Measurements from ENCODE around the gene LRP10.
A peak's percentile ranks its signal among the peaks of the same experiment; 100 is the strongest.
"Not testable (repeated sequence)": the region's sequence is repeated elsewhere in the genome, so short reads cannot be mapped to it uniquely, and the experiment has no call there.

Gene LRP10

DNA sequence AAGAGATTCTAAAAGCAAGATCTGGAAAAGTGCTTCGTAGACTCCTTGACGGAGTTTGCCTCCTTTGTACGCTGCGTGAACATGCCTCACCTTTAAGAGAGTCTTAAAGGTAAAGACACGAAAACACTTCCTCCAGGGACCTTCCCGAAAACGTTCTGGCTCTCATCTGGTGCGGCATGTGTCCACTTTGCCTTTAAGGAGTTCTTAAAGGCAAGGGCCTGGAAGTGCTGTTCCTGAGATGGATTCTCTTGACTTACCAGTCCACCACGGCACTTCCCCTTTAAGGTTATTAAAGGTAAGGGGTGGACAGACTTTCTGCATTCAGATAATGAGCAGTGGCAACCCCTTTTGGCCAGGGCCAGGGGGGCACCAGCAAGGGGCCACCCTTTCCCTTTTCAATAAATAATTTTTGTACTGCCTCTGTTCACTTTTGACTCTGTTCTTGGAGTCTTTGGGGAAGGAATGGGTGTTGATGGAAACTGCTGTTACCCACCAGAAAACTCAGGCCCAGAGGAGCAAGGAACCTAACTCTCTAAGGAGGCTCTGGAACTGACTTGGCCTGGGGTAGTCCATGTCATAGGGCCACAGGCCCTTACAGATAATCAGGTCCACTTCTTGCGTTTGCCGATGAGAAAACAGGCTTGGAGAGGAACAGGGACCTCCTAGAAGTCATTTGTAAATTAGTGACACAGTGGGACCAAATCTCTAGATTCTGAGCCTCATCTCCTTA, 15.9 kb downstream of the LRP10 start:
- peak; percentile 50 for DNase-seq (ENCODE audit: low spot score)

DNA sequence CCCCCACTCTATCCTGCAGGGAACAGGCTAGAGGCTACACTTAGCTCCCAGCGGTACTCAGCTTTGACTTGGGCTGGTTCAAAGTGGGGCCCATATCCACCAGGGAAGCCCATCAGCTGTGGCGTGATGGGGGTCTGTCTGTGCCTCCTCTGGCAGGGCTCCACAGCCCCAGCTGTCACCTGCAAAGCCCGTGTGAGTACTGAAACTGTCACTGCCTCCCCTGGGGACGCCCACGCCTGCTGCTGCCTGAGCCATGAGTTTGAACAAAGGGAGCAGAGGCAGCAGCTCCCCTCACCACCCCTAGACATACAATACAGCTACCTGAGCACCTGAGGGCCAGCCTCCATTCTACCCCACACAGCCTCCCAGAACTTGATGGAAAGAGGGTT, 16.4 kb downstream of the LRP10 start:
- no peak for DNase-seq (ENCODE audit: low spot score)

DNA sequence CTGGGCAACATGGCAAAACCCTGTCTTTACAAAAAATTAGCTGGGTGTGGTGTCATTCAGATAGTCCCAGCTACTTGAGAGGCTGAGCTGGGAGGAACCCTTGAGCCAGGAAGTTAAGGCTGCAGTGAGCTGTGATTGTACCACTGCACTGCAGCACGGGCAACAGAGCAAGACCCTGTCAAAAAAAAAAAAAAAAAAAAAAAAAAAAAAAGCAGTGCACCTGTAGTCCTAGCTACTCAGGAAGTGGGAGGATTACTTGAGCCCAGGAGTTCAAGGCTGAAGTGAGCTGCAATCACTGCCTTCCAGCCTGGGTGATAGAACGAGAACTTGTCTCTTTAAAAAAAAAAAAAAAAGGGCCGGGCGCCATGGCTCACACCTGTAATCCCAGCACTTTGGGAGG, 17.1 kb downstream of the LRP10 start:
- no peak for DNase-seq (ENCODE audit: low spot score)

DNA sequence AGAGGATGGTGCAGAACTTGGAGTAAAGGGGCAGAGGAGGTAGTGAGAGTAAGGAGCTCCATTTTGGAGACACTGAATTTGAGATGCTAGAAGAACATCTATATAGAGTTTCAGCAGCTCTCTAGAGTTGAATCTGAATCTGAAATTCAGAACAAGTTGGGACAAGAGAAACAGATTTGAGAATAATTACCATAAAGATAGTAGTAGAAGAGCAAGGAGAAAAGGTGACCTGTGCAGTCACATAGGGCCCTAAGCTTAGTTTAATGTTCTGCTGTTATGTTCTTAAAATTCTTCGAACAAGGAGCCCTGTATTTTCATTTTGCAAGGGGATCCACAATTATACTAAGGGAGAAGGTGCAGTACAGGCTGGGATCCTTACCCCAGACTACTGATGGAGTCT, 18.9 kb downstream of the LRP10 start:
- no peak for DNase-seq (ENCODE audit: low spot score)

DNA sequence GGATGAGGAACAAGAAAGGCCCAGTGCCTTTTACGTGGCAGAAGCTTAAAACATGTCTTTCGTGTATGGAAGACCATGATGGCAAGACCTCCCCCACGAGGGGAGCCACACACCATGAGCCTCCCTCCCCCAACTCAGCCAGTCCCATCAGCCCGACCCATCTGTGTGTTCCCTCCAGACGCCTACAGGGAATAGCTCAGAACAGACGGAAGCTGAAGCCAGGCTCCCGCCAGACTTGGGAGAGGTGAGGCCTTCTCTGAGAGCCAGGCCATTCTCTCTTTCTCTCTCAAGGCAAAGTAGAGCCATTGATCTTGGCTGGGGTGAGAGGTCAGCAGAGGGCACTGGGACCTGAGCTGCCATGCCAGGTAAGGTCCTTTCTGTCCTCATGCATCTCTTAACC, 20.9 kb downstream of the LRP10 start:
- no peak for DNase-seq (ENCODE audit: low spot score)

DNA sequence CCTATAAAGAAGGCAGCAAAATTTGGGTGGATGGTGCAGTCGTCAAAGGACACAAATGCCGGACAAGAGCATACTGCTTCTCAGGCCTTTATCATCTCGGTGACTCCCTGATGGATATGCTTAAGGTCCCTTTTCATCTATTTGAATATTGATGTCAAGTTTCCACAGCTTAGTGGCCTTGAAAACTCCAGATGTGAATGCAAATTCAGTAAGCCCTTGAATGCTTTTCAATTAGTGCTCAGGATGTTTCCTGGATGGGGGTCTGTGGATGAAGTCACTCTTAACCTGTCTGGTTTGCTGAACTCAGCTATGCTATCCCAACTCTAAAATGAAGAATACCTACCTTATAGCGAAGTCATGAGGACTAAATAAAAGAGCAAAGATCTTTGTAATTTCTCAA, 22.2 kb downstream of the LRP10 start:
- DNase-seq (ENCODE audit: low spot score), result no peak

DNA sequence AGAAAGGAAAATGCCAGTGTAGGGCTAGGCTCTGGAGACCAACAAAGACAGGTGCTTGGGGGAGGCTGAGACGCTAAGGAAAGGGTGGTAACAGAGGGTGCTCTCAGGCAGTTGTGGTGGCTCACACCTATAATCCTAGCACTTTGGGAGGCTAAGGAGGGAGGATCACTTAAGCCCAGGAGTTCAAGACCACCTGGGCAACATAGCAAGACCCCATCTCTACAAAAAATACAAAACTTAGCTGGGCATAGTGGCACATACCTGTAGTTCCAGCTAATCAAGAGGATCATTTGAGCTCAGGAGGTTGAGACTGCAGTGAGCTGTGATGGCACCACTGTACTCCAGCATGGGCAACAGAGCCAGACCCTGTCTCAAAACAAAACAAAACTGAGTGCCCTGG, 23.9 kb downstream of the LRP10 start:
- DNase-seq (ENCODE audit: low spot score), result no peak

DNA sequence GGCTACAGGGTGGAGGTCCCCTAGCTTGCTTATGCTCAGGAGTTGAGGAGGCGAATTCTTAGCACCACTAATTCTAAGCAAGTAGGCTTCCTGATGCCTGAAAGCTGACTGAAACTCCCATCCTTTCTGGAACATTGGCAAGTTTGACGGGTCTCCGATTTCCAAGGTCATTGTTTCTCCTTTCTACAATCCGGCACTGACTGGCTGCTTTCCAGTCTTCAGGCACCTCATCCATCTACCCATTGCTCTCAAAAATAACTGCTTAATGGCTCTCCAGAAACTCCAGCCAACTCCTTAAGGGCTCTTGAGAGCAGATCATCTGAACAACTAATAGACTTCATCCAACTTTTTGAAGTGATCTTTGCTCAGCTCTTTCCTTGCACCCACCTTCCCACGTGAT, 24.8 kb downstream of the LRP10 start:
- no peak for DNase-seq (ENCODE audit: low spot score)

DNA sequence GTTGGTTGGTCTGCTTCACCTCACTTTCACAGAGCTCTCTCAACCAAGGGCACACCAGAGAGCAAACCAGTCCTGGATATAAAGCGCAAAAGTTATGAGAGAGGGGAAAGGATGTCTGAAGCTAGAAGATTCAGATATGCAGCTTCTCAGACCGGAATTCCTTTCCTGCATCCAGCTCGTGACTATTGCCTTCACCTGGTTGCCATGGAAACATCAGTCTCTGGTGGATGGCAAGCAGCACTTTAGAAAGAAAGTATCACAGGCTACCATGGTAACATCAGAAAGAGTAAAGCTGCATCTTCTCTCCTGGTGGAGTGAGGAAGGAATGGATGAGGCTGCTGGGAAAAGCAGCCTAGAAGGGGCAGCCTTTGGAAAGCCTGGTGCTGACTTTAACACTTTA, 25.2 kb downstream of the LRP10 start:
- DNase-seq (ENCODE audit: low spot score), result no peak

DNA sequence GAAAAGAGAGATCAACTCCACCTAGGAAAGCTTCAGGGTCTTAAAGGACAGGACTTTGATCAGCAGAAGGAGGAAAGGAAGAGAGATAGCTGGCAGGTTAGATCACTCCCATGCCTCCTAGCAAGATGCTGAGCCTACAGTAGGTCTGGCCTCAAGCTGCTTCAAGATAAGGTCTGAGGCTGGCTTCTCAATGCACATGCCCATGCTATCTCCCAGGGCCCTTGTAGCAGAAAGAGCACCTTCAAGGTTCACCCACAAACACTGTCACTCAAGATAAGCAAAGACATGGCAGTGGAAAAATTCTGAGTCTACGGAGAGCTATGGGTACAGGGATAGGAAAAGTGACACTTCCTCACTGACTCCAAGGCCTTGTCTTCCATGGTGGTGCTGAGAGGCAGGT, 25.8 kb downstream of the LRP10 start:
- no peak for DNase-seq (ENCODE audit: low spot score)

DNA sequence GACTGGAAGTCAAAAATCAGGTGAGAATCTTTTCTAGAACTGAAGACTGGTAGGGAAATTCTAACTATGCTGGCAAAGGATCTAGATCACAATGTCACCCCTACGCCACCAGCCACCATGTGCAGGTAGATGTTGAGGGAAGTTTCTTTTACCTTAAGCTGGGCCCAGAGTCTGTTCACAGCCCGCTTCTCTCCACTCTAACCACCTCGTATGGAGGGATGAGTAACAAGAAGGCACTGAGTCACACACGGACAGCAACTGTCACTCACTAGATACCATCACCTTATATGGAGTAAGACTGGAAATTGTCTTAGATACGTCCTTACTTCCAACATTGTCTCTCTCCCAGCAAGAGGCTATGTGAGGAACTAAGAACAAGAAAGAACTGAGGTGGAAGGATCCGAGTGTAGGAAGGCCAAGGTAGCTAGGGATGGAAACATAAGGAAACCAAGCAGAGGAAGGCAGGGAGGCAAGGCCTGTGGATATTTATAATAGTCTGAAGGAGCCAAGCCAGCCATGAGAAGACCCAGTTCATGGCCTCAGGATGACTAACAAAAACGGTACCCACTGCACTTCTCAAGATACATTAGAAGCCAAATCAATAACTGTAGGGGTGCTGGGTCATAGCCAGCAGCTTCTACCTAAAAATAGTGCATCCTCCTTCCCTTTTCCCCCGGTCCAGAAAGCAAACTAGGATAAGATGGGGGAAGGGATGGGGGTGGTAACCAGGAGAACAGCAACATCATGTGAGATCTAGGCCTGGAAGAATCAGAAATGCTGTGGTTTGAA, 27.0 kb downstream of the LRP10 start:
- DNase-seq (ENCODE audit: low spot score), result peak; percentile 80

DNA sequence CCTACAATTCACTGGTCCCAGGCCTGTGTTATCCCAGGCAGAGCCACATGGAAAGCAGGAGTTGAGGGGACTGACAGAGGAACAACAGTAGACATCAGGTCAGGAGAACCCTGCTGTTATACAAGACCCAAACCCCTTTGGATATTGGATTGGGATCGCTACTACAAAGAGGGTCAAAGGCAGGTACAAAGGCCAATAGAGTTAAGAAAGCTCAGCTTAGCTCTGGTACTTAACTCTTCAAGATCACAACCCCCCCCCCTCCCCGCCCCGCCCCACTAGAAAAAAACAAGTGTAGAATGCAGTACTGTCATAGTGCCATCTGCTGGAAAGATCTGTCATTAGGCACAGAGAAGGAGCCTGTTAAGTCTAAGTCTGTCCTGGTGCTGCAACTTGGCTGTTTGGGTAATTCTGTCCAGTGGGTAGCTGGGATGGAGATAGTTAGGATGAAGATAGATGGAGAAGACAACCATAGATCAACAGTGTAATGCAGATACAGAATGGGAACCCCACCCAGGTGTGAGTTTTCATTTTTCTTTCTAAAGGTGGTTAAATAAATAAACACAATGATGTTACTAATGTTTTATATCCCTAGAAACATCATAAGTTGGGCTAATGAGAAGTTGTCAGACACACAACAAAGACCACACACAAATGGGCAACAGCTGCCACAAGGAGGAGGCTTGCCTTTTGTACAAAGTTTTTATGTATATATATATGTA, 28.7 kb downstream of the LRP10 start:
- DNase-seq (ENCODE audit: low spot score), result peak; percentile 82

DNA sequence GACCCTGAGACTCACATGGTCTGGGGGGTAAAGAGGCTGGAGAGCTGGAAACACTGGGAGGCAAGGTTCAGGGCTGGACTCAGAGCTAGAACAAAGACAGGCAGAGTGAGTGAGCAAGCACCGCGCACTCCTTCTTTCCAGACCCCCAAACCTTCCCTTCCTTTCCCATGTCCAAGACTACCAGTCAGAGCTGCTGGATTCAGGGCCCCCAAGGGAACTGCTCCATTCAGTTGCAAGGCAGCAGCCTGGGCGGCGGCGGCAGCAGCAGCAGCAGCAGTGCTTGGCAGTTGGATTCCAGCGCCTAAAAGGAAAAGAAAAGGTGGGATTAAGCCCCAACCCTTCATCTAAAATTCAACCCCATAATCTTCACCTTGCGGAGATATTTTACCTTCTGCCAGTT, 30.3 kb downstream of the LRP10 start:
- no peak for DNase-seq (ENCODE audit: low spot score)

DNA sequence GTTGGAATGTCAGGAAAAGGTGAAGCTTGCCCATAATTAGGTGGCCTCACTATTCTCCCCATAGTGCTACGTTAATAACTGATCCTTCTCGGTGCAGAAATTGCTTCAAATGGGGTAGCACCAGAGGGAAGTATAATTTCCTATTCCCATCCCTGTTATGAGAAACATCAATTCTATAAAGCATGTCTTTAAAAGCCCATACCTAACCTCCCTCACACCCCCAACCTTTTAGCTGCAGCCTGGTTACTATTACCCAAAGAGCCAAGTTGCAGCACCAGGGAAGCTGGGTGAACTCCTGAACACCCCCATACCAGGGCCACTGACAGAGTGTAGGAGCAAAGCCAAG, 32.2 kb downstream of the LRP10 start:
- DNase-seq (ENCODE audit: low spot score), result no peak

DNA sequence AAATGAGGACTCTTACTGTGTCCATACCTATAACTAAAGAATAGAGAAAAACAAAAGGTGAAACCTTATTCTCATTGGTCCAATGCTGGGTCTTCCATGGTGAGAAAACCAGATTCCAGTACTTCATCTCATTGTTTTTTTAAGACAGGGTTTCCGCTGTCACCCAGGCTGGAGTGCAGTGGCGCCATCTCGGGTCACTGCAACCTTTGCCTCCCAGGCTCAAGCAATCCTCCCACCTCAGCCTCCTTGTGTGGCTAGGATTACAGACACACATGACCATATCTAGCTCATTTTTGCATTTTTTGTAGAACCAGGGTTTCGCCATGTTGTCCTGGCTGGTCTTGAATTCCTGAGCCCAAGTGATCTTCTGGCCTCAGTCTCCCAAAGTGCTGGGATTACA, 34.1 kb downstream of the LRP10 start:
- DNase-seq (ENCODE audit: low spot score), result no peak

DNA sequence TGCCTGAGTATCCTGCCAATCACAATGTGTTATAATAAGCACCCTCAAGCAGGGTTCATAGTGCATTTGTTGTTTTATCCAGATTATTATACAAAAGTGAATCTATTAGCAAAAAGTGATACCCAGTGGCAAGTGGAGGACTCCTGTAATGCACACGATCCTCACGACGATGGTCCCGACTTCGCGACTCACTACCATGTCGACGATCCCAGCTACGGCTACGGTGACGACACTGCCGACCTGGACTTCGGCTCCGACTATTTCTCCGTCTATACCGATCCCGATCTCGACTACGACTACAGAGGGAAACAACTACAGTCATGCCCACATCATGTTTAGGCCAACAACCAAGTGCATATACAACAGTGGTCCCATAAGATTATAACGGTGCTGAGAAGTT, 34.5 kb downstream of the LRP10 start:
- DNase-seq (ENCODE audit: low spot score), result no peak

DNA sequence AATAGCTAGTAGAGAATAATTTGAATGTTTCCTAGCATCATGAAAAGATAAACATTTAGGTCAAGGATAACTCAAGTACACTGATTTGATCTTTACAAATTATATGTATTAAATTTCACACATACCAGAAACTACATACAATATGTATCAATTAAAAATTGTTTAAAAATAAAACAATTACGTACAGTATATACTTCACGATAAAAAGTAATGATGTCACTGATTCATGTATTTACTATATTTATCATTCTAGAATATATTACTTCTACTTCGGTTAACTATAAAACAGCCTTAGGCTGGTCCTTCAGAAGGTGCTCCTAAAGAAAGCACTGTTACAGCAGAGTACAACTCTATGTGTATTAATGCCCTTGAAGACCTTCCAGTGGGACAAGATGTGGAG, 35.9 kb downstream of the LRP10 start:
- no peak for DNase-seq (ENCODE audit: low spot score)

DNA sequence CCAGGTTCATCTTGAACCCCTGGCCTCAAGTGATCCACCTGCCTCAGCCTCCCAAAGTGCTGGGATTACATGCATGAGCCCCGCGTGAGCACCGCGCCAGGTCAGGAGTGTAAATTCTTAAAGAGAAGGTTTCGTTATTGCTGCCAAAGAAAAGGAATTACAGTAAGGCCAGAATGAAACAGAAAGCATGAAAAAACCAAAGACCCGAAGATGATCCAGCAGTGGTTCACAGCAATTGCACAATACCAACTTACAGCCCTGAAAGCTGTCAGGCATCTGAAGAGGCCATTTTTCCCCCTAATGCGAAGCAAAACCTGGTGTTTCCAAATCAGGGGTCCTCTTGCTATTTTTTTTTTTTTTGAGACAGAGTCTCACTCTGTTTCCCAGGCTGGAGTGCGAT, 37.1 kb downstream of the LRP10 start:
- DNase-seq (ENCODE audit: low spot score), result peak; percentile 24

DNA sequence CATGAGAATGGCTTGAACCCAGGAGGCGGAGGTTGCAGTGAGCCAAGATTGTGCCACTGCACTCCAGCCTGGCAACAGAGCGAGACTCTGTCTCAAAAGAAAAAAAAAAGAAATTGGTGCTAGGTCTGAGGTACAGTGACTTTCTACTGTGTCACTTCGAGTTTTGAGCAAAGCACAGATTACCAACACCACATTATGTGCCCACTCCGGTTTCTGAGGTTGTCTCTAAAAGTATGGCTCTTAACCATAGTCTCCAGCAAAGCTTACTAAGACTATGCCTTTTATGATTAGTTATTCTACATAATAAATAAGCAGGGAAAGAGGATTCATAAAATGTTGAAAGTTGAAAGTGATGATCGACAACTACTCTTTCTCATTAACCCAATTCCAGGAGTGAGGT, 39.4 kb downstream of the LRP10 start:
- DNase-seq (ENCODE audit: low spot score), result no peak

DNA sequence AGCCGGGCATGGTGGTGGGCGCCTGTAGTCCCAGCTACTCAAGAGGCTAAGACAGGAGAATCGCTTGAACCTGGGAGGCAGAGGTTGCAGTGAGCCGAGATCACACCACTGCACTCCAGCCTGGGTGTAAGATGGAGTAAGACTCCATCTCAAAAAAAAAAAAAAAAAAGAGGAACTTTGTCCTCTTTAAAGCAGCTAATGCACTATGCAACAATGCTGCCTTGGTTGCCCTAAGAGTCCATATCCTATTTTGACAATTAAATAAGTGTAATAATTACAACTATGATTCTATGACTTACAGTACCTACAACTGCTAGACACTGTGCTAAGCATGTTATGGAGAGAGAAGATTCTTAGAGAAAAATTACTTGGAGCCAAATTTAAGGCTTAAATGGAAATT, 43.3 kb downstream of the LRP10 start:
- DNase-seq (ENCODE audit: low spot score), result not testable (repeated sequence)

DNA sequence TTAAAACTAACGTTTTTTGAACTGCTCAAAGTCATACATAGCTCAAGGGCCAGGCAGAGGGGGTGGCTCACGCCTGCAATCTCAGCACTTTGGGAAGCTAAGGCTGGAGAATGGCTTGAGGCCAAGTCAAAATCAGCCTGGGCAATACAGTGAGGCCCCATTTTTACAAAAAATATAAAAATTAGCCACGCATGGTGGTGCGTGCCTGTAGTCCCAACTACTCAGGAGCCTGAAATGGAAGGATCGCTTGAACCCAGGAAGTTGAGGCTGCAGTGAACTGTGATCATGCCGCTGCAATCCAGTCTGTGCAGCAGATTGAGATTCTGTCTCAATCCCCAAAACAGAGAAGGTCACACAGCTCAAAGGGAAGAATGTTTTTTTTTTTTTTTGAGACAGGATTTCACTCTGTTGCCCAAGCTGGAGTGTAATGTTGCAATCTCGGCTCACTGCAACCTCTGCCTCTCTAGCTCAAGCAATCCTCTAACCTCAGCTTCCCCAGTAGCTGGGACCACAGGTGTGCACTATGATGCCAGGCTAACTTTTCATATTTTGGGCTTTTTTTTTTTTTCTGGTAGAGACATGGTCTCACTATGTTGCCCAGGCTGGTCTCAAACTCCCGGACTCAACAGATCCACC, 44.5 kb downstream of the LRP10 start:
- peak; percentile 40 for DNase-seq (ENCODE audit: low spot score)

DNA sequence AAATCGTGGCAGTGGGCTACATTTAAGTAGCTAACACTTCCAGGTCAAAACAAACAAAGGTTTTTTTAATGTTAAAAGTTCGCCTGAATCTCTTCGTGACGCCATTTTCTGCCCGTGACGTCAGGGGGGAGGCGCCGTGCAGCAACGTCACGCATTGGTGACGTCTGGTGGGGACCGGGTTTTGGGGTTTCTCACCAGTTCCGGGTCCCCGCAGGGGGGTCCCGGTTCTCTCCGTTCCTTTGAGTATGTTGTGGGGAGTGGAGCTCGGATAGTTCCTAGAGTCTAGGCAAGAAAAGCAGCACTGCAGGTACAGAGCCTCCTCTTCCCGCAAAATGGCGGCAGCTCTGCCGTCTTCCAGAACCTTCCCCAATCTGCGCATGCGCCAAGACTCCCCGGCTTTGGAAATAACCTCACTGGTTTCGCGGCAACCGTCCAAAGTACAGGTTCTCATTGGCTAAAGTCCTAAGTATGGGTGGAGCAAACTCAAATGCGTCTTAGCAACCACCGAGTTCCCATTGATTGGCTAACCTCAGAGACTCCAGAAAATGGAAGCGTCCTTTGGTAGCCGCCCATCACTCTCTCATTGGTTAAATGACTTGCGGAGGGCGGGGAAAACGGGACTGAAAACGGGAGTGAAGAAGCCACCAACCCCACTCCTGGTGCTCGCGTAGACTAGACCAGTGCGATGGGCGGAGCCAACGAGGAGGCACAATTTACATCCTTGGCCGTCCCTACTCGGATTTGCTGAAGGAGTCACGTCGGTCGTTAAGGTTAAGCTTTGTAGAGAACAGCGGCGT, 47.5 kb downstream of the LRP10 start, which contains the start of gene RBM23:
Gene RBM23 (minus strand): TSS at position 346 of the 797 bp plus-strand sequence.
- peak; percentile 94 for DNase-seq (ENCODE audit: low spot score)
